Stimulated activated CD8-positive, alpha-beta memory T cell treated with anti-CD3 and anti-CD28 coated beads, Interleukin-12 subunit alpha, Interleukin-12 subunit beta, amount 100 ng/mL, for 24 hours (primary cell): ENCODE measurements around the gene WWC2.
"Not testable (repeated sequence)": the region's sequence is repeated elsewhere in the genome, so short reads cannot be mapped to it uniquely, and the experiment has no call there.

Source experiments
- DNase-seq: peaks from one replicate; pipeline ENCODE4 v3.0.0-alpha.2; 2020; ENCODE audit errors: extremely low read depth

Gene WWC2

DNA sequence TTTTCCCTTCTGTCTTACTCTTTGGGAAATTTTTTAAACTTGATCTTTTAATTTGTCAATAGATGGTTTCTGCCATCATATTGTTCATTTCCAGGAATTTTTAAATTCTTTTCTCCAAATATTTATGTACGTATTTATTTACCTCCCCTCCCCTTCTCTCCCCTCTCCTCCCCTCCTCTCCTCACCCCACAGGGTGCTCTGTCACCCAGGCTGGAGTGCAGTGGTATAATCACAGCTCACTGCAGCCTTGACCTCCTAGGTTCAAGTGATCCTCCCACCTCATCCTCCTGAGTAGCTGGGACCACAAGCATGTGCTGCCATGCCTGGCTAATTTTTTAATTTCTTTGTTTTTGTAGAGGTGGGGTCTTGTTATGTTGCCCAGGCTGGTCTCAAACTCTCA is 73.8 kb downstream of the WWC2 start:
- DNase-seq, result no peak

DNA sequence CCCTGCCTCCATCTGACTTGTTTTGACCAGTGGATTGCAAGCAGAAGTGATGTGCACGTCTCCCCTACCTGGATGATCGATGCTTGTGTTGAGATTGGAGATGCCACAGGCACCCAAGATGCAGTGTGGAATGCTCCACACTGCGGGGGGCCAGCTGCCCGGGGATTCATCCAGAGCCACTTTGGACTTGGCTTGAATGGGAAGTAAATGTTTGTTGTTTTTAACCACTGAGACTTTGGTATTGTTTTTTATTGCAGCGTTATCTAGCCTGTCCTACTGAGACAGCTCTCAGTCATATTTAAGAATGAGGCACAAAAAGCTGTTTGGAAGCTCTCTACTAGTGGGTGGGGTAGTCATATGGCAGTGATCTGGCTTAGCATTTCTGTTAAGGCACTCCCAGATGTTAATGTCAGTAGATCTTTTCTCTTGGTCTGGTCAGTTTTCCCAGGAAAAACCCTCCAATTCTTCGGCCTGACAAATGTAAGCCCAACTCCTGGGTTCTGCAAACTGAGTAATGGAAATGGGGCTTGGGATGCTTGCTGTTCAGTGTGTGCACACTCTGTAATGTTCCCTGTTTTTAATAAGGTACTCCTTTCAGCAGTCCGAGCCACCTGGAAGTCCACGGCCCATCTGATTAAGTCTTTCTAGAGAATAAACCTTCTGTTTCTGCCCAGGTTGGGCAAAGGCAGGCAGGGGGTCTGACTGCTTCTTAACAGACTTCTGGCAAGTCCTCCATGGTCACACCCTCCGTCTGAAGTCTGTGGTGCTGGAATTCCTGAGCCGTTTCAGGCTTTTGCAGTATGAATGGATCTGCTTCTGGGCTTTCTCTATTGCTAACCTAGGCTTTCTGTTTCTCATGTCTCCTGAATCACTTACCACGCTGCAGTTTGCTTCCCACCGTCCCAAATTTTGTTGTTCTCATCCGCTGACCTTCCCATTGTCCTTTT is 74.8 kb downstream of the WWC2 start:
- no peak for DNase-seq

DNA sequence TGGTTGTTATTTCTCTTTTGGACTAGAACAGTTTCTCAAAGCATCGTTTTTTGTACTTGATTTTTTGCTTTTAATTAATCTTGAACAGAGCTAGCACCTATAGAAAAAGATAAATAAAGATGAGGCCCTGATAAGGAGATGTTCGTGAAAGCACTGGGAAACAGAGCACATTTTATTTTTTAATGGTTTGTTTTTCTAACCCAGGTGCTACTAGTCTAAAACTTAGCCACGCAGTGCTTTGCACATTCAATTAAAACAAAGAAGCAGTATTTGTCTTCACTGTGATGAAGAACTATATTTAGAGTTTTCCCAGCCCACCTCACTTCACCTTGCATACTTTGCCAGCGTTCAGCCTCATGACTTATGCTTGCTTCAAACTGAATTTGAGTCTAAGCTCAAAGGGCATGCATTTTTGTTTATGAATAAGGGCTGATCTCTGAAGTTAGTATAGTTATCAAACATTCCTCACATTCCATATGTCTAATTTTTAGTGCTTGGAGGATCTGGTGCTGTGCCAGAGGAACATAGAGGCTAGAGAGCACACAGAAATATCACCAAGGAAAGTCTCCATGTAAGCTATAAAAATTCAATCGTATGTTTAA is 76.7 kb downstream of the WWC2 start:
- no peak for DNase-seq

DNA sequence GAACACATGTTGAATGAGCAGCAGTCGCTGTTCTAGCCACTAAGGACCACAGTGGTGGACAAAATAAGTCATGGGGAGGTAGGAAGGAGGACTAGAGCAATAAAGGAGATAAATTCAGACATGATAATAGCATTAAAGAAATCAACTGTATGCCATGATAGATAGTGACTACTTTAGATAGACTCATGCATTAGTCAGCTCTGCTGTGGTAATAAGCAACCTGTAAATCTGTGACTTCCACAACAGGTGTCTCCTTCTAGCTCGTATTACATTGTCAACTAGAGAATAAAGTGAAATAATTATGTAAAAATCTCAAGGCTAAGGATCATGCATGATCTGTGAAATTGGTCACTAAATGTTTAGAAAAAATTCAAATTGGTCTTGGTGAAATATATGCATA is 77.9 kb downstream of the WWC2 start:
- DNase-seq, result no peak

DNA sequence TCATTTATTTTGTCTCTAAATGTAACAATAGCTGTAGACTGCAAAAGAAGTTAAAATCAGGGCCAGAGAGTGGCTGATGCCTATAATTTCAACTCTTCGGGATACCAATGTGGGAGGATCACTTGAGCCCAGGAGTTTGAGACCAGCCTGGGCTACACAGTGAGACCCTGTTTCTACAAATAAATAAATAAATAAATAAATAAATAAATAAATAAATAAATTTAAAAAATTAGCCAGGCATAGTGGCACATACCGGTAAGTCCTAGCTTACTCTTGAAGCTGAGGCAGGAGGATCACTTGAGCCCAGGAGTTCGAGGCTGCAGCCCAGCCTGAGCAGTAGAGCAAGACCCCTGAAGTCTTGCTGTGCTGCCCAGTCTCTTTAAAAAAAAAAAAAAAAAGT is 79.1 kb downstream of the WWC2 start:
- no peak for DNase-seq

DNA sequence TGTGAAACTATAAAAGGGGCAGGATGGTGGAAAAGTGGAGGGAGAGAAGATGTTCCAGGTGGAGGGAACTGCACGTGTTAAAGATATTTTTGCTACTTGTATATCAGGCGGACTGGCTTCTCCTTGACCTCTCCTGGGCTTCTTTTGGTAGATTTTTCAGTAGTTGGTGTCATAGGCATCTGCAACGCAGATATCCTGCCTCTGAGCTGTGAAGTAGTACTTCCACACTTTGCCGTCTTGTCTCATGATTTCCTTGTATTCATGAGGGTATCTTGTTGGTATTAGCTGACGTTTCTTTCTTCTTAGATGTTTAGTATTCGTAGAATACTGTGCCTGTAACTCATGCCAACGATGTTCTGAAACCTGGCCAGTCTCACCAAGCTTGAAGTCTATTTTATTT is 81.0 kb downstream of the WWC2 start:
- no peak for DNase-seq

DNA sequence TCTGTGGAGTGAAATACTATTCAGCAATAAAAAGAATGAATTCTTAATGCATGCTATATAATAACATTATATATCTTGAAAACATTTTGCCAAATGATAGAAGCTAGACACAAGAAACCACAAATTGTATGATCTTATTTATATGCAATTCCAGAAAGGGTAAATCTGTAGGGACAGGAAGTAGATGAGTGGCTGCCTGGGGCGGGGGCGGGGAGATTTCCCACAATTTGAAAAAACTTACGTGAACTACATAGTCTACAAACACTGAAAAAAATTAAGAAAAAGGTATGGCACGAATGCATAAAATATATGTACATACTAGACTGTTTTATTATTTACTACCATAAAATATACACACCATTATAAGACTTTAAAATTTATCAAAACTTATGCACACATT is 81.6 kb downstream of the WWC2 start:
- no peak for DNase-seq

DNA sequence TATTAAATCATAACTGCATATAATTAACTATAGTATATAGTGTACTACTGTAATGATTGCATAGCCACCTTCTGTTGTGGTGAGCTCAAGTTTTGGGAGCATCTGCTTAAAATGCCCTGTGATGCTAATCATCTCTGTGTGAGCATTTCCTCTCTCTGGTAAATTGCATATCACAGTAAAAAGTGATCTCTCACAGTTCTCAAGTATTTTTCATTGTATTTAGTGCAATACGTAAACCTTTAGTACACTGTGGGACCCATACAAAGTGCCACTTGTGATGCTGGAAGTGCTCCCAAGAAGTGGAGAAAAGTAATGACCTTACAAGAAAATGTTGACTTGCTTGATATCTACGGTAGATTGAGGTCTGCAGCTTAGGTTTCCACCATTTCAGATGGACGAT is 82.0 kb downstream of the WWC2 start:
- DNase-seq, result no peak

DNA sequence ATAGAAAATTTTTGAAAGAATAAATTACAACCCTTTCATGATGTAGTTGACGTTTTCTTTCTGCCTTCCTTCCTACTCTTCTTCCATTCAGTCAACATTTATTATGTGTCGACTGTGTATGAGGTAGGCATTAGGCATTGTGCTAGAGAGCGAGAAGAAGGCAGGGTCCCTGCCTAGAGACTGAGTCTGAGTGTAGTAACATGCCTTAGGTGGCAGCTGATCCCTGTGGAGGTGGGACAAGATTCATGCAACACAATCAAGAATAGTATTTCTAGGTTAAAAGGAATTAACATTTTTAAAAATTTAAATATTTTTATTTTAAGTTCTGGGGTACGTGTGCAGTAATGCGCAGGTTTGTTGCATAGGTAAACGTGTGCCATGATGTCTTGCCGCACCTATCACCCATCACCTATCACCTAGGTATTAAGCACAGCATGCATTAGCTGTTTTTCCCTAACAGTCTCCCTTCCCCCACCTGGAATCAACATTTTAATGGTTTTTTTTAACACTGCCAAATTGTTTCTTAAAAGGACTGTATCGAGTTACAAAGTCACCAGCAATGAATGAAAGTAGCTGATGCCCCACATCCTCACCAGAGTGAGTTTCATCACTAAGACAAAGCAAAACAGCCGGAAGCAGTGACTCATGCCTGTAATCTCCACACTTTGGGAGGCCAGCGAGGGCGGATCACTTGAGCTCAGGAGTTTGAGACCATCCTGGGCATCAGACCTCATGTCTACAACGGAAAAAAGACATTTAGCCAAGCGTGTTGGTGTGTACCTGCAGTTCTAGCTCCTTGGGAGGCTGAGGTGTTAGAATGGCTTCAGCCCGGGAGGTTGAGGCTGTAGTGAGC is 84.0 kb downstream of the WWC2 start:
- DNase-seq, result no peak

DNA sequence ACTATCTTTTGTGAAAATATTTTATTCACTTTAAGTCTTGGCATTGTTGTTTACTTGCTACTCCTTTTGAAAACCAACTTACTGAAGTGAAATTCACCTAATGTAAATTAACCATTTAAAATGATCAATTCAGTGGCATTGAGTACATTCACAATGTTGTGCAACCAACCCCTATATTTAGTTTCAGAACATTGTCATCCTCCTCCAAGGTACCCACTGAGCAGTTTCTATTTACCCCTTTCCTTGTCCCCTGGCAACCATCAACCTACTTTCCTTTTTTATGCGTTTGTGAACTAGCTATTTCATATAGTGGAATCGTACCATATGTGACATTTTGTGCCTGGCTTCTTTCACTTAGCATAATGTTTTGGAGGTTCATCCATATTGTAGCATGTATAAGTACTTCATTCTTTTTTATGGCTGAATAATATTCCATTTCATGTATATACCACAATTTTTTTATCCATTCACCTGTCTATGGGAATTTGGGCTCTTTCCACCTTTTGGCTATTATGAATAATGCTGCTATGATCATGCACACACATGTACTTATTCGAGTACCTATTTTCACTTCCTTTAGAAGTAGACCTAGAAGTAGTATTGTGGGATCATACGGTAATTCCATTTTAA is 85.0 kb downstream of the WWC2 start:
- no peak for DNase-seq

DNA sequence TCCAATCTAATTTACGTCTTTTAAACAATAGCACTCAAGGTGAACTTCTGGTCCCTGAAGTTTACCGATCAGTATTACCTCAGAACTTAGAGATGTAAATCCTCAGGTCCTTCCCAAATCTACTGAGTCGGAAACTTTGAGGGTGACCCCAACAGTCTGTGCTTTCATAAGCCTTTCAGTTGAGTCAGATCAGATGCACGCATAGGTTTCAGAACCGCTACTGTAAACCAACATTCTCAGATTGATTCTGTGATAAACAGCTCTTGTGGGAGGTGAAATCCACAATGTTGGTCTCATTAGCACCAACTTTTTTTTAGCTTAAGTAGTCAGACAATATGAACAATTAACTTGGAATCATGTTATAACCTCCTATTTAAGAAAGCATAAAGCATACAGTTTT is 86.0 kb downstream of the WWC2 start:
- no peak for DNase-seq

DNA sequence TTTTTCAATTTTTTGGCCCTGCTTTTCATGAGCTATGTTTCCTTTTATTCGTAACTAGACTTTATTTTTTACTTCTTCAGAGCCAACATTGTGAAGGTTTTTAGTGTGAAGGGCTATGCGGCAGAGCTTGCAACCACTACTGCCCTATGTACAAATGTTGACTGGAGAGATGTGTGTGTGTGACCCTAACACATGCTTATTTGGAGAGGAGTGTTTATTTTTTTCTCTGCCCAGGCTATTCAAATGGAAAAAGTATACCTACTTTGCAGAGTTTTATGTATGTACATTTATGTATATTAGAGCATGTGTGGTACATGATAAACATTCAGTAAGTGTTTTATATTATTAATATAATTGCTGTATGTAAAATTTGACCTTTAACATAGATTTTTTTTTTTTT is 86.5 kb downstream of the WWC2 start:
- no peak for DNase-seq

DNA sequence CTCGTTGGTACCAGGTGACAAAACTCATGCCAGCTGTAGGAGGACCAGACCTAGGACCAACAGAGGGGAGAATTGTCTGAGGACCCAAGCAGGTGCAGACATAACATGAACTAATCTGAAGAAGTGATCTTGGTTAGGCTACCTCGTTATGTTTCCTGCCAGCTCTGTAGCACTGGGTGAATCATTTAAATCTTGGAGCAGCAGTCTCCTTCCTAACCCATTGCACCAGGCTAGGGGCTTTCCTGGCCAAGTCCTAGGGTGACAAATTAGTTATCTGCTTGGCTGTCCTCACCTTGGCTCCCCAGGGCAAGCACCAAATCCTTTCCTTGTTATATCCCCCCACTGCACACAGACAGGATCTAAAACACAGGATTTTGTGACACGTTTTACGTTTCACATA is 87.8 kb downstream of the WWC2 start:
- DNase-seq, result no peak

DNA sequence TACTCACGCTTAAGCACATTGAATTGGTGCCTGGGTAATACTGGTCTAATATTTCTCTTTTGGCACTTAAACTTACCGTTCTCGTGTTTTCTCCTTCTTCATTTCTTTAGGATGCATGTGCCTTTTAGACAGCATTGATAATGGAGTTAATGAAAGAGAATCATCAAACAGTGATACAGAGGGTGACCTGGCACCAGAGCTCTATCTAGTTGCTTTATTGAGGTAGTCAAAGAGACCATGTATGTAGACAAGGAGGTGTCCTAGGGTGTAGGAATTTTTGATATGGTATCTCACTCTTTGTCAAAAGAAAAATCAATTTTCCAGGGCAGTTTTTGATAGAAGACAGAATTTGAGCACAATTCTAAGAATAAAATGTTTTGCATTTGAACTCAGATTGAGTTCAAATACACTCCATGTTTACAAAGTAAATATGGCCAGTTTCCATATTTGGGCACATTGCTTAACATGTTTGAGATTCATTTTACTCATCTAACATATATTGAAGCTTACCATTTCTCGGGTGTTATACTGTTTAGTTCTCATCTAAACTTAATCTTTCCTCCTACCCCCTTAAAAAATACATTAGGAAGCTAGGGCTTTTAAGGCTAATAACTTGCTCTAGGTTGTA is 92.0 kb downstream of the WWC2 start:
- no peak for DNase-seq

DNA sequence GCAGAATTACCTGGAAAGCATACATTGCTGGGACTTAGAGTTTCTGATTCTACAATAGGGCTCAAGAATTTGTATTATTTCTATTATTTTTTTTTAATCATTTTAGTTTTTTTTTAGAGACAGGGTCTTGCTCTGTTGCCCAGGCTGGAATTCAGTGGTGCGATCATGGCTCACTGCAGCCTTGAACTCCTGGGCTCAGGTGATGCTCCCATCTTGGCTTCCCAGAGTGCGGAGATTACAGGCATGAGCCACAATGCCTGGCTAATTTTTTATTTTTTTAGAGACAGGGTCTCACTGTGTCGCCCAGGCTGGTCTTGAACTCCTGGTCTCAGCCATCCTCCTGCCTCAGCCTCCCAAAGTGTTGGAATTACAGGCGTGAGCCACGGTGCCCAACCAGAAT is 92.6 kb downstream of the WWC2 start:
- DNase-seq, result no peak

DNA sequence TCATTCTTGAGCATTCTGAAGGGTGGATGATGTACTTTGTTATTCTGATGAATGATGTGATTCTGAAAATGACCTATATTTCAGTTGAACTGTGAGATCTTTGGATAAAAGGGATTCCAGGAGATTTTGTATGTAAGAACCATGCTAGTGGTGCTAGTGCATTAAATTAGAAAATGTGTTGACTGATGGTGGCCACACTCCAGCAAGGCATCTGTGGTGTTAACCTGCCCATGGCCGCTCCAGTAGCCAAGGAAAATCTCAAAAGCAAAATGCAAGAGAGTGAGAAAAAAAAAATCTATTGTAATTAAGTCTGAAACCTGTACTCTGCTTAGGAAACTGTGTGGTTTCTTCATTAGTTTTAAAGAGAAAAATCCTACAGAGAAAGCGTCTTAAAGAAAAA is 93.5 kb downstream of the WWC2 start:
- DNase-seq, result no peak

DNA sequence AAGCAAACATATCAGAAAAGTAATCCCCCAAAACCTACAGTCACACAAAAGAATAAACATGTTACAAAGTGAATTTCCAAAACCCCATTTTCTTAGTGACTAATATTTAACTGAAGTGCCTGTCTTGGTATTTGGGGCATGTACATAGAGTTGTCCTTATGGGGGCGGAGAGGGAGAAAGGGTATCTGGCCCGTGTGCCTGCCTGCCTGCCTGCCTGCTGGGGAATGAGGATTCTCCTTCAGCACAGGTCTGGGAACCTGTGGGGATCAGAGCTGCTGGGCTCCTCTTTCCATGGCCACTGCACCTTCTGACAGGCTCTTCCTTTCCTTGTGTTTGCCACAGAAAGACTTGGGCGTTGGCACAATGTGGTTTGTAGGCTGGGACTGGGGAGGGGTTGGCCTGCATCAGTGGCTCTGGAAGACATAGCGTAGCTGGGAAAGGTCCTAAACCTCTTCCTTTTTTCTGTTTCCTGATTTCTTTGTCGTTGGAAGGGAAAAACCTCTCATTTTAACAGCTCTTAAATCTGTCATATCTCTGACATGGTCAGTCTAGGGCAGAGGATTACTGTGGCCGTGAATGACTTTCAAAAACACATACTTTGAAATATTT is 94.8 kb downstream of the WWC2 start:
- not testable (repeated sequence) for DNase-seq

DNA sequence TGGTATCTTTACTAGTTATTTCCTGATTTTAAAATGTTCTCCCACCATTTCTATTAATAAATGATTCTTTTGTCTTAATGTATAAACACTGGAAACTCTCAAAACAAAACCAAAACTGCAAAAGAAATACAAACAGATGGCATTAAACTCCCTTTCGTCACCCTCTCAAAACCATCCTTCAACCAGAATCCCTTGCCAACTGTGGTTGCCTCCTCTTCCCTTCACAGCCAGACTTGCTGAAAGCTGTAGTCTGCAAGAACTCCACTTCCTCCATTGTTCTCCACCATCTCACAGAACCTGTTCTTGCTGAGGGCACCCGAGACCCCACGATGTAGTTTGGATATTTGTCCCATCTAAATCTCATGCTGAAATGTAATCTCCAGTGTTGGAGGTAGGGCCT is 96.5 kb downstream of the WWC2 start:
- no peak for DNase-seq

DNA sequence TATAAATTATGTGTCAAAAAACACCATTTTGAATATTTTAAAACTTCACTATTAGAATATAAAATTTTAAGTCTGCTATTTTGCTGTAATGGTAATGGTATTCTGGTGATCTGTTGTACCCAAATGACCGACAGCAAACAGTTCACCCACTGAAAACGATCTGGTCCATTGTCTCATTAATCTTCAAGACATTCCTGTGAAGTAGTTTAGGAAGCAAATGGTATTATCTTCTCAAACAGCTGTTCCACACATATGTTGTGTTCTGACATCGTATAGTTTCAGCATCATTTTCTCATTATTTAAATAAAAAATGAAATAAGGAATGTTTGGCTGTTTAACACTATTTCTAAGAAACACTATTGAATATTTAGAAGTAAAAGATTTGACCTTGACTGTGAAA is 98.1 kb downstream of the WWC2 start:
- no peak for DNase-seq

DNA sequence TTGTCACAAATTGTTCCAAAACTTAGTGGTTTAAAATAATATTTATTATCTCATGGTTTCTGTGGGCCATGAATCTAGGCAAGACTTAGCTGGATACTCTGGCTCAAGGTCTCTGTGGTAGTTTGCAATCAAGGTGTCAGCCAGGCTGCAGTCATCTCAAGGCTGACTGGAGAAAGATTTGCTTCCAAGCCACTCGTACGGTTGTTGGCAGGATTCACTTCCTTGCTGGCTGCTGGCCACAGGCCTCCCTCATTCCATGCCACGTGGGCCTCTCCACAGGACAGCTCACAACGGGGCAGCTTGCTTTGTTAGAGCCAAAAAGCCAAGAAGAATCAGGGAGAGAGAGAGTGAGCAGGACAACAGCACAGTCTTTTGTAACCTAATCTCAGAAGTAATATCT is 101.4 kb downstream of the WWC2 start:
- DNase-seq, result no peak

DNA sequence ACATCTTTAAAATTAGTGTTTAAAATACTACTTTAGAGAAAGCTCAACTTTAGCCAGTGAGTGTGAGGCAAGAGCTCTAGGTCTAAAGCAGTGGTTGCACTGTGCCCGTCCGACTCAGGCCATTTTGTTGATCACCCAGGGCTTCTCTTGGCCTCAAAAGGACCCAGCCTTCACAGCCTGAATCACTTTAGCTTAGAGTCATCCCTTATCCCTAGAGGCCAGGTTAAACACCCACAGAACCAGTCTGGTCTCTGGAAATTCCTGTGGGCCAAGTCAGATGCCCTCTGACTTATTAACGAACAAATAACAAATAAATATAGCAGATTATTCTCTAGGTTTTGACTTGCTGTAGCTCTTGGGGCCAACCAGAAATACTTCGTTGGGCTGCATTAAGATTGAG is 102.3 kb downstream of the WWC2 start:
- DNase-seq, result no peak
